SU-DHL-6 (cell line): ENCODE data around the gene RAB10.

Experiments
- H2AFZ ChIP-seq: fragments of 200-600 bp; sonication (generic); 2 replicates; pipeline ENCODE4 v1.6.1; 2014; ENCODE audit warnings: low read depth, mild to moderate bottlenecking, moderate library complexity, mixed read lengths, antibody characterized with exemption, low read length; ENCODE audit not compliant: severe bottlenecking
- H3F3A ChIP-seq: fragments of 200-600 bp; shearing (Covaris generic); 2 replicates; pipeline ENCODE4 v1.6.0; 2016; ENCODE audit warnings: antibody characterized with exemption, mild to moderate bottlenecking; ENCODE audit not compliant: insufficient read depth
- H3K27ac ChIP-seq: fragments of 200-600 bp; sonication (generic); 2 replicates; pipeline ENCODE4 v1.5.1; 2016; ENCODE audit warnings: low read depth, mild to moderate bottlenecking, low read length, moderate library complexity, mixed read lengths
- H3K27me3 ChIP-seq: fragments of 200-600 bp; sonication (generic), shearing (Covaris generic); 2 replicates; pipeline ENCODE4 v1.6.0; 2014; ENCODE audit warnings: mild to moderate bottlenecking, low read length
- H3K36me3 ChIP-seq: fragments of 200-600 bp; sonication (generic); 2 replicates; pipeline ENCODE4 v1.6.1; 2014; ENCODE audit warnings: mild to moderate bottlenecking, low read length, mixed read lengths
- H3K4me2 ChIP-seq: fragments of 300-600, 200-600 bp; shearing (Covaris generic), sonication (generic); 2 replicates; pipeline ENCODE4 v1.6.0; 2014; ENCODE audit warnings: low read length, low read depth, mild to moderate bottlenecking; ENCODE audit not compliant: poor library complexity, severe bottlenecking
- H3K4me3 ChIP-seq: fragments of 200-600 bp; sonication (generic); 2 replicates; pipeline ENCODE4 v1.5.1; 2014; ENCODE audit warnings: antibody characterized with exemption, low read length, mild to moderate bottlenecking, mixed read lengths; ENCODE audit not compliant: insufficient read depth, poor library complexity, severe bottlenecking
- H3K79me2 ChIP-seq: fragments of 200-600 bp; sonication (generic); 2 replicates; pipeline ENCODE4 v1.6.1; 2014; ENCODE audit warnings: mild to moderate bottlenecking, low read length, moderate library complexity; ENCODE audit not compliant: insufficient read depth
- H3K9ac ChIP-seq: fragments of 200-600 bp; sonication (generic); 2 replicates; pipeline ENCODE4 v1.7.0; 2014; ENCODE audit warnings: mild to moderate bottlenecking, low read length
- H3K9me2 ChIP-seq: fragments of 200-600 bp; sonication (generic); replicated peaks from 2 replicates; pipeline ENCODE4 v1.6.1; 2014; ENCODE audit warnings: low read length; ENCODE audit not compliant: insufficient read depth
- H3K9me3 ChIP-seq: fragments of 200-600 bp; sonication (generic); 2 replicates; pipeline ENCODE4 v1.6.1; 2014; ENCODE audit warnings: low read length, mixed read lengths; ENCODE audit not compliant: insufficient read depth
- H4K20me1 ChIP-seq: fragments of 200-600 bp; sonication (generic); 2 replicates; pipeline ENCODE4 v1.6.1; 2014; ENCODE audit warnings: low read depth, mild to moderate bottlenecking, antibody characterized with exemption, low read length, moderate library complexity, mixed read lengths
- EZH2phosphoT487 ChIP-seq: fragments of 200-600 bp; sonication (generic), shearing (Covaris generic); conservative IDR thresholded peaks from 2 replicates; pipeline ENCODE4 v1.6.1; 2018; ENCODE audit warnings: mild to moderate bottlenecking, antibody characterized with exemption, low read length, moderate library complexity, mixed read lengths
- TF ChIP-seq, protein P1 (sequence below): fragments of 200-600 bp; sonication (generic); IDR thresholded peaks from one replicate; pipeline ENCODE4 v1.5.1; 2017; ENCODE audit warnings: antibody characterized with exemption, mild to moderate bottlenecking, low read length, moderate library complexity; ENCODE audit not compliant: insufficient read depth, poor library complexity, severe bottlenecking

The RAB10 gene

GRCh38 chr2:26010943-26011342, 22.9 kb upstream of the RAB10 start:
- Histone ChIP-seq H3F3A (no peaks in the 10 kb centered on the region), H3K79me2 (no peaks in the 10 kb centered on the region), H3K9me2 (no peaks in the 10 kb centered on the region), H3K27ac (no peak overlapping the region), H3K36me3 (no peaks in the 10 kb centered on the region), H3K4me2 (no peak overlapping the region), H4K20me1 (no peaks in the 10 kb centered on the region), H2AFZ (no peak overlapping the region), H3K4me3 (no peak overlapping the region), H3K27me3 (no peaks in the 10 kb centered on the region), H3K9me3 (peaks cover 5% of the 10 kb centered on the region; the same call in 1 of the 2 replicates), H3K9ac (no peak overlapping the region)
- no peak for TF ChIP-seq EZH2phosphoT487
- TF ChIP-seq, protein P1, sequence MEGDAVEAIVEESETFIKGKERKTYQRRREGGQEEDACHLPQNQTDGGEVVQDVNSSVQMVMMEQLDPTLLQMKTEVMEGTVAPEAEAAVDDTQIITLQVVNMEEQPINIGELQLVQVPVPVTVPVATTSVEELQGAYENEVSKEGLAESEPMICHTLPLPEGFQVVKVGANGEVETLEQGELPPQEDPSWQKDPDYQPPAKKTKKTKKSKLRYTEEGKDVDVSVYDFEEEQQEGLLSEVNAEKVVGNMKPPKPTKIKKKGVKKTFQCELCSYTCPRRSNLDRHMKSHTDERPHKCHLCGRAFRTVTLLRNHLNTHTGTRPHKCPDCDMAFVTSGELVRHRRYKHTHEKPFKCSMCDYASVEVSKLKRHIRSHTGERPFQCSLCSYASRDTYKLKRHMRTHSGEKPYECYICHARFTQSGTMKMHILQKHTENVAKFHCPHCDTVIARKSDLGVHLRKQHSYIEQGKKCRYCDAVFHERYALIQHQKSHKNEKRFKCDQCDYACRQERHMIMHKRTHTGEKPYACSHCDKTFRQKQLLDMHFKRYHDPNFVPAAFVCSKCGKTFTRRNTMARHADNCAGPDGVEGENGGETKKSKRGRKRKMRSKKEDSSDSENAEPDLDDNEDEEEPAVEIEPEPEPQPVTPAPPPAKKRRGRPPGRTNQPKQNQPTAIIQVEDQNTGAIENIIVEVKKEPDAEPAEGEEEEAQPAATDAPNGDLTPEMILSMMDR = no peak

DNA sequence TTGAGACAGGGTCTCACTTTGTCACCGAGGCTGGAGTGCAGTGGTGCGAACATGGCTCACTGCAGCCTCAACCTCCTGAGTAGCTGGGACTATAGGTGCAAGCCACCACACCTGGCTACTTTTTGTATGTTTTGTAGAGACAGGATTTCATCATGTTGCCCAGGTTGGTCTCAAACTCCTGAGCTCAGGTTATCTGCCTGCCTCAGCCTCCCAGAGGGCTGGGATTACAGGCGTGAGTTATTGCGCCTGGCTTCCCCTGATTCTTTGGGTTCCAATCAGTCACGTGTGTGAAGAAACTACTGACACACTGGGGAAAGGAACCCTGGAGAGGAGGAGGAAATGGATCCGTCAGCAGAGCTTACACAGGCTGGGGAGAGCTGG, 22.3 kb upstream of the RAB10 start:
- Histone ChIP-seq H3K79me2 (no peaks in the 10 kb centered on the region), H3K9me3 (peaks cover 5% of the 10 kb centered on the region; the same call in 1 of the 2 replicates), H3K9ac (no peak overlapping the region), H3K36me3 (no peaks in the 10 kb centered on the region), H3K4me2 (no peak overlapping the region), H3K27me3 (no peaks in the 10 kb centered on the region), H2AFZ (no peak overlapping the region), H3K4me3 (no peak overlapping the region), H3K9me2 (no peaks in the 10 kb centered on the region), H3F3A (no peaks in the 10 kb centered on the region), H4K20me1 (no peaks in the 10 kb centered on the region), H3K27ac (no peak overlapping the region)
- no peak for TF ChIP-seq EZH2phosphoT487
- TF ChIP-seq, protein P1 = no peak

DNA sequence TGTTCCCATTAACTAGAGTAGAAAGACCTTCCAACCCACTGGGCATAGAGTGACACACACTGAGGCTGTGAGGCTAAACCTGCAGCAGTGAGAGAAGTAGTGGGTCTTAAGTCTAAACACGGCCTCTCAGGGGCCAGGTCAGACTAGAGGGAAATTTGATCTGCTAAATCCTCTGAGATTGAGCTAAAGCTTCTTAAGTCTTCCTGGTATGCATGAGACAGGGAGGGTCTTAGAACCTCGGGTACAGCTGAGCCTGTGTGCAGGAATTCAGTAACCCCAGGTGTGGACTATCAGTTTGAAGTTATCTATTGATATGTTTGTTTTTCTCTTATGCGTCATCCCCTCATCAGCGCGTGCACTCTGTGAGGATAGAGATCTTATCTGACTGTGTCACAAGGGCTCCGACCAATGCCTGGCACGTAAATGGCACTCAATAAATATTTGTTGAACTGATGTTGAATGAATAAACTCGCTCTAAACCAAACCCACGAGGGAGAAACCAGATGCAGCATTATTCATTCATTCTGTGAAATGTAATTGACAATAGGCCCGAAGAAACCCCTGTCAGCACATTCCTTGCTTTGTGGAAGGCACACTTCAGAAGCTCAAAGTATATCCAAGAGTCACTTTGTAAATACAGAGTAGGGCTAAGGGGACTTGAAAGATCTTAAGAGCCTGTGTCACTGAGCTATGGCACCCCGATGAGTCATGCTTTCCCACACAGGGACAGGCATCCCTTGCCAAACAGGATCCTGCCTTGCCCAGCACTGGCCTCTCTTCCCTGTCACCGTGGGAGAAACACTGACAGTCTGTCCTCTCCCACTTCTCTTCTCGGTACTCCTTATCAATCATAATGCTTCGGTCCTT, 21.7 kb upstream of the RAB10 start:
- H3K79me2 ChIP-seq = no peaks in the 10 kb centered on the region
- H3K27me3 ChIP-seq = no peaks in the 10 kb centered on the region
- H3K4me2 ChIP-seq = no peak overlapping the region
- H3K4me3 ChIP-seq = no peak overlapping the region
- TF ChIP-seq, protein P1 = no peak
- TF ChIP-seq EZH2phosphoT487 = no peak
- H4K20me1 ChIP-seq = no peaks in the 10 kb centered on the region
- no peaks in the 10 kb centered on the region for H3K9me2 ChIP-seq
- no peaks in the 10 kb centered on the region for H3F3A ChIP-seq
- no peak overlapping the region for H2AFZ ChIP-seq
- H3K36me3 ChIP-seq = no peaks in the 10 kb centered on the region
- H3K27ac ChIP-seq = no peak overlapping the region
- no peak overlapping the region for H3K9ac ChIP-seq
- H3K9me3 ChIP-seq = peaks cover 5% of the 10 kb centered on the region; the same call in 1 of the 2 replicates
